Measurements from ENCODE around the gene MACROD2.

- TF ChIP-seq, protein P1, sequence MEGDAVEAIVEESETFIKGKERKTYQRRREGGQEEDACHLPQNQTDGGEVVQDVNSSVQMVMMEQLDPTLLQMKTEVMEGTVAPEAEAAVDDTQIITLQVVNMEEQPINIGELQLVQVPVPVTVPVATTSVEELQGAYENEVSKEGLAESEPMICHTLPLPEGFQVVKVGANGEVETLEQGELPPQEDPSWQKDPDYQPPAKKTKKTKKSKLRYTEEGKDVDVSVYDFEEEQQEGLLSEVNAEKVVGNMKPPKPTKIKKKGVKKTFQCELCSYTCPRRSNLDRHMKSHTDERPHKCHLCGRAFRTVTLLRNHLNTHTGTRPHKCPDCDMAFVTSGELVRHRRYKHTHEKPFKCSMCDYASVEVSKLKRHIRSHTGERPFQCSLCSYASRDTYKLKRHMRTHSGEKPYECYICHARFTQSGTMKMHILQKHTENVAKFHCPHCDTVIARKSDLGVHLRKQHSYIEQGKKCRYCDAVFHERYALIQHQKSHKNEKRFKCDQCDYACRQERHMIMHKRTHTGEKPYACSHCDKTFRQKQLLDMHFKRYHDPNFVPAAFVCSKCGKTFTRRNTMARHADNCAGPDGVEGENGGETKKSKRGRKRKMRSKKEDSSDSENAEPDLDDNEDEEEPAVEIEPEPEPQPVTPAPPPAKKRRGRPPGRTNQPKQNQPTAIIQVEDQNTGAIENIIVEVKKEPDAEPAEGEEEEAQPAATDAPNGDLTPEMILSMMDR (tag by site-specific recombination; IDR thresholded peaks at IDR 0.05), result no peak
- no peak for TF ChIP-seq ZNF112 (tag by site-specific recombination; IDR thresholded peaks at IDR 0.05)
- no peak for TF ChIP-seq ZNF302 (tag by site-specific recombination; IDR thresholded peaks at IDR 0.05; ENCODE audit: low read depth)
- no peak for TF ChIP-seq KLF8 (tag by site-specific recombination; IDR thresholded peaks at IDR 0.05)
- TF ChIP-seq ZNF155 (tag by site-specific recombination; IDR thresholded peaks at IDR 0.05), result no peak
- no peak for TF ChIP-seq TCF7L2 (IDR thresholded peaks at IDR 0.05; ENCODE audit: borderline replicate concordance, low read depth, low read length)
- TF ChIP-seq ZNF140 (tag by site-specific recombination; IDR thresholded peaks at IDR 0.05), result no peak
- TF ChIP-seq ZNF248 (tag by site-specific recombination; IDR thresholded peaks at IDR 0.05), result no peak
- no peak for TF ChIP-seq KLF9 (tag by site-specific recombination; IDR thresholded peaks at IDR 0.05; ENCODE audit: low read depth)
Measured at GRCh38 chr20:14957402-14957801, 962.1 kb downstream of the MACROD2 start.
